RKO (cell line): ENCODE data around the gene CGB1.
A peak's percentile ranks its signal among the peaks of the same experiment; 100 is the strongest.
"Not testable (repeated sequence)": the region's sequence is repeated elsewhere in the genome, so short reads cannot be mapped to it uniquely, and the experiment has no call there.

ENCODE experiments used
- DNase-seq: peaks from one replicate; pipeline ENCODE4 v3.0.0-alpha.2; 2016; ENCODE audit warnings: low spot score

The CGB1 gene

GRCh38 chr19:49057636-49058234, 21.0 kb upstream of the CGB1 start, which contains the start of gene CGB7:
Gene CGB7 (minus strand): TSS chr19:49057749. CDS start chr19:49055375, 2,374 bp downstream.
- DNase-seq, result no peak

GRCh38 chr19:49056902-49057596, 20.4 kb upstream of the CGB1 start:
- not testable (repeated sequence) for DNase-seq

DNA sequence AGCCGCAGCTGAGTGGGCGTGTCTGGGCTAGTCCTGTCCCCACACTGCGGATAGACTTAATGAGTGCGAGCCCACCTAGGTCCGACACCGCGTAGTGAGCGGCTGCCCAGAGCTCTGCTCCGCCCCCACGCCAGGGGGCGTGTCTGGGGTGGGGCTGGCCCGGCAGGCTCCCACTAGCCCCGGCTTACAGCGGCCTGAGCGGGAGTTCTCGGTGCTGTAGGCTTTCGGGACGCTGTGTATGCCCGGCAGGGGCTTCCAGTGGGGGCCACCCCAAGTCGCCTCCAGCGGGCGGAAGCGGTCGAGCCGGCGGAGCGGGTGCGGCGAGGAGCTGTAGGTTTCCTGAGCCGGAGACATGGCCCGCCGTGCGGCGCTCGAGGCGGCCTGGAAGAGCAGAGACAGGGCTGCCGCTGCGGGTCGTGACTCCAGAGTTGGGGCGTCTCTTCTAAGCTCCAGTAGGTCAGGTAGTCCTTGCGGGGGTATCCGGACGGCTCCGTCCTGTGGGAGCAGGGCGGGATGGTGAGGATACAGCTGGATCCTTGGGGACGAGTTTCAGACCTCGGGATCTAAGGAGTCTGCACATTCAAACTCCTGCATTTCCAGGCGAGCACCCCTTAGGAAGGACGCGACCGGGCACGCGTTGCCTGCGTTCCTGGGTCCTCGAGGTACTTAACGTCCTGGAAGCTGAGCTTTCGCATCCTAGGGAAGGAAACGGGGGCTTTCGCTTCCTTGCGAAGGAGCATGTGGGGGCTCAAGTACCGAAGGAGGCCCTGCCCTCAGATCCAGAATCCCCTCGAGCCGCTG, 19.6 kb upstream of the CGB1 start:
- DNase-seq, result no peak

GRCh38 chr19:49050376-49051033, 13.8 kb upstream of the CGB1 start:
- peak; percentile 70 for DNase-seq

DNA sequence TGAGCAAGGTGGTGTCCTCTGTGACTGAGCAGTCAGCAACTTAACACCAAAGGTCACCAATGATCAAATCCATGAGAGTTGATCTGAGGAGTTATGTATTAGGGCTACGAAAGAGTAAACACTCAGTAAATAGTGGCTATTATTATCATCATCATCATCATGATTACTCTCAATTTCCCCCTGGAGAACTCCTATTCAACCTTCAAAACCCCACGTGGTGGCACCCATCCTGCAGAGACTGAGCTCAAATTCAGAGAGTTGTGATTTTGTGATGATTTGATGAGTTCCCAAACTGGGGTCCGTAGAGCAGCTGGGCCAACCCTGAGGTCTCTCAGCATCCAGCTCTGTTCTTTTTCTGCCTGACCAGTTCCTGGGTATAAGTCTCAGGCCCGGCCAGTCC, 13.1 kb upstream of the CGB1 start:
- DNase-seq, result not testable (repeated sequence)

DNA sequence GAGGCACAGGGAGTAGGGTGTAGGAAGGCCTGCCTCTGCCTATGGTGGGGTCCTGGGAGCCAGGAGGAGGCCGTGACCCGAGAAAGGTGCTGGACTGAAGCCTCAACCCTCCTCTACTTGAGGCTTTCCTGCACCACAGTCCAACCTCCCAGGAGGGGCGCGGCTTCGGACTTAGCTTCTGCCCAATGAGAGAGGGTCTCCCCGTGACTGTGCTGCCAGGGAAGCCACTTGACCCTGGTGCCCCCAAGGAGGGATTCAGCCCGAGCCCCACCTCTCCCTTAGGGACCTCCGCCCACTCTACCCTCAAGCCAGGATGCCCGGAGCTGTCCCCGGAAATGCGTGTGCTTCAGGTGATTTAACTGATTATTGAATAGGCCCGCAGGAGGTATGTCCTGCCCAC, 12.3 kb upstream of the CGB1 start, which contains the start of gene CGB8:
CGB8 (minus strand) TSS at position 101 of the 400 bp plus-strand sequence. CDS start 372 bp downstream, outside the sequence.
- DNase-seq, result not testable (repeated sequence)

DNA sequence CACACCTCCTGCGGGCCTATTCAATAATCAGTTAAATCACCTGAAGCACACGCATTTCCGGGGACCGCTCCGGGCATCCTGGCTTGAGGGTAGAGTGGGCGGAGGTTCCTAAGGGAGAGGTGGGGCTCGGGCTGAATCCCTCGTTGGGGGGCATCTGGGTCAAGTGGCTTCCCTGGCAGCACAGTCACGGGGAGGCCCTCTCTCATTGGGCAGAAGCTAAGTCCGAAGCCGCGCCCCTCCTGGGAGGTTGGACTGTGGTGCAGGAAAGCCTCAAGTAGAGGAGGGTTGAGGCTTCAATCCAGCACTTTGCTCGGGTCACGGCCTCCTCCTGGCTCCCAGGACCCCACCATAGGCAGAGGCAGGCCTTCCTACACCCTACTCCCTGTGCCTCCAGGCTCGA, 6.9 kb upstream of the CGB1 start, which contains the start of gene CGB5:
CGB5 (plus strand) TSS at position 301 of the 400 bp plus-strand sequence. CDS start 362 bp downstream, outside the sequence.
- DNase-seq, result not testable (repeated sequence)

- not testable (repeated sequence) for DNase-seq
Measured at GRCh38 chr19:49042666-49043065, 6.0 kb upstream of the CGB1 start.

- DNase-seq, result no peak
Measured at GRCh38 chr19:49042177-49042576, 5.5 kb upstream of the CGB1 start.

- DNase-seq, result not testable (repeated sequence)
Measured at GRCh38 chr19:49039736-49040135, 3.0 kb upstream of the CGB1 start.

- DNase-seq, result peak; percentile 87
Measured at GRCh38 chr19:49038557-49039276, 2.0 kb upstream of the CGB1 start.

- not testable (repeated sequence) for DNase-seq
Measured at GRCh38 chr19:49038111-49038510, 1.4 kb upstream of the CGB1 start.

DNA sequence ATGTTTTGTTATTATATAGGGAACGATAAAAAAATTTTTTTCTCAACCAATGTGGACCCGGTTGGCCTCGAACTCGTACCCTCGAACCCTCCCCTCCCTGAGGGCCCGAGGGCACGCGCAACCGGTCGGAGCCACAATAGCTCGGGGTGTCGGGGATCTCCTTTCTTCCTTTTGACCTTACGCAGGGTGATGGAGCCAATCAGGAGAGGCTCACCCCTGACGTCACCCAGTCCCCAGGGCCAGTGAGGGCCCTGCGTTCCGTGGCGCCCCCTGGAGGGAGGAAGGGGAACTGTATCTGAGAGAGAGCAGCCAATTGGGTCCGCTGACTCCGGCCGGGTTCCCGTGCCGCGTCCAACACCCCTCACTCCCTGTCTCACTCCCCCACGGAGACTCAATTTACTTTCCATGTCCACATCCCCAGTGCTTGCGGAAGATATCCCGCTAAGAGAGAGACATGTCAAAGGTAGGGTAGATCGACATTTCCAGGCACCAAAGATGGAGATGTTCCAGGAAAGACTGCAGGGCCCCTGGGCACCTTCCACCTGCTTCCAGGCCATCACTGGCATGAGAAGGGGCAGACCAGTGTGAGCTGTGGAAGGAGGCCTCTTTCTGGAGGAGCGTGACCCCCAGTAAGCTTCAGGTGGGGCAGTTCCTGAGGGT, 4.9 kb downstream of the CGB1 start, which contains the start of gene CGB2:
CGB2 (plus strand) TSS at position 249 of the 660 bp plus-strand sequence; CDS start at position 455, 206 bp downstream.
- DNase-seq, result not testable (repeated sequence)

DNA sequence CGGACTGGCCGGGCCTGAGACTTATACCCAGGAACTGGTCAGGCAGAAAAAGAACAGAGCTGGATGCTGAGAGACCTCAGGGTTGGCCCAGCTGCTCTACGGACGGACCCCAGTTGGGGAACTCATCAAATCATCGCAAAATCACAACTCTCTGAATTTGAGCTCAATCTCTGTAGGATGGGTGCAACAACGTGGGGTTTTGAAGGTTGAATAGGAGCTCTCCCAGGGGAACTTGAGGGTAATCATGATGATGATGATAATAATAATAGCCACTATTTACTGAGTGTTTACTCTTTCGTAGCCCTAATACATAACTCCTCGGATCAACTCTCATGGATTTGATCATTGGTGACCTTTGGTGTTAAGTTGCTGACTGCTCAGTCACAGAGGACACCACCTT, 6.4 kb downstream of the CGB1 start:
- not testable (repeated sequence) for DNase-seq

DNA sequence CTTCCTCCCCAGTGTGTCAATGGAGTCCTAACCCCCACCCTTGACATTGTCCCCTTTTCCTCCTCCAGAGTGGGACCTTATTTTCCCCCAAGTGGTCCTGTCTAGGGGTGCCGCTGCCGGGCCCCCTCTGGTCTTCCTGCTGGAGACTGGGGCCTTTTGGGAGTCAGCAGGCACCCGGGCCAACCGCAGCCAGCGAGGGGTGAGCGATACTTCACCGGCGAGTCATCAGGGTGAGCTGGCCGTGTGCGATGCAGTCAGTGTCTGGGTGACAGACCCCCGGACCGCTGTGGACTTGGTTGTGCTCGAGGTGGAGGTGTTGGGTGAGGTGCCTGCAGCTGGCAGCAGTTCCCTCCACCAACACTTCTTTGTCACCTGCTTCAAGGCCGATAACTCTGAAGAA, 6.9 kb downstream of the CGB1 start:
- not testable (repeated sequence) for DNase-seq

- DNase-seq, result not testable (repeated sequence)
Measured at GRCh38 chr19:49028686-49029085, 8.0 kb downstream of the CGB1 start.

GRCh38 chr19:49025599-49025998, 11.1 kb downstream of the CGB1 start:
- DNase-seq, result not testable (repeated sequence)

GRCh38 chr19:49025088-49025487, 11.6 kb downstream of the CGB1 start:
- not testable (repeated sequence) for DNase-seq

GRCh38 chr19:49024233-49024632, 12.5 kb downstream of the CGB1 start, which contains the start of gene CGB3:
Gene CGB3 (minus strand): TSS chr19:49024333. CDS start chr19:49023971, 362 bp downstream.
- DNase-seq, result not testable (repeated sequence)

GRCh38 chr19:49022116-49022515, 14.6 kb downstream of the CGB1 start:
- no peak for DNase-seq
